CD4-positive, alpha-beta T cell treated with Interleukin-12 subunit alpha and Interleukin-12 subunit beta, for 1 hour (primary cell): ENCODE measurements around the gene WFDC12.
A peak's percentile ranks its signal among the peaks of the same experiment; 100 is the strongest.

ENCODE experiments used
- DNase-seq: peaks from one replicate; pipeline ENCODE4 v3.0.0-alpha.2; 2020

Gene WFDC12

DNA sequence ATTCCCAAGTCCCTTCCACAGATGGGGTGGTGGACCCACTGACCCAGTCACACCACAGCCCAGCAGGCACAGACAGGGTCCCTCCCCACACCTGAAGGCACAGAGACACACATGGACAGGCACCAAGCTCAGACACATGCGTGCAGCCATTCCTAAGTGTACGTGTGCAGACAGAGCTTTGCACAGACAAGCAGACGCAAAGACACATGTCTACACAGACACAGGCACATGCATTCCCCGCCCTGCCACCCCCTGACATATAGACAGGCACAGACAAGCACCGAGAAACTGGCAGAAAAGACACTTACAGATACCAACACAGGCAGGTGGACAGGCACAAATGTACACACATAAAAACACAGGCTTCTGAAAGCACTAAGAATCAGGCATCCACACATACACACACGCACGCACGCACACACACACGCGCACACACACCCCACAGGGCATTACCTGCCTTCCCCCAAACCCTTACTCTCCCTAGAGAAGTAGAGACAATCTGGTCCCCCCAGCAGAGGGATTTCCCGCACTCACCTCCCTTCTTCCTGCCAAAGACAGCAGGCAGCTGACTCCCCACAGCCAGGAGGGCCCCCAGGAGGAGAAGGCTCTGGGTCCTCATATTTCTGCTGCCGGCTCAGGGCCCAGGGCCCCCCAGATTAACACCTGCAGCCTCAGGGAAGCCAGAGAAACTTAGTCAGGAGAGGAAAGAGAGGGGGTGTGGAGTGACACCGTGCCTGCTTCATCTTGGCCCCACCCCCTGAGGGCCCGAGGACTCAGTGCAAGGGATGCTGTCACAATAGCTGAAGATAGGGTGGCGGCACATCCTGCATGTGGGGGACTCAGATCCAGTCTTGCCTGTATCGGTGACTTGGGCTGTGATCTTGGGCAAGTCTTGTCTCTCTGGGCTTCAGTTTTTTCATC lies 9.5 kb downstream of the WFDC12 start, which contains the start of gene WFDC5:
Gene WFDC5, minus strand, starts transcription at position 710 of the 921 bp plus-strand sequence. Its CDS starts 91 bp downstream, at position 619.
- DNase-seq: no peak

DNA sequence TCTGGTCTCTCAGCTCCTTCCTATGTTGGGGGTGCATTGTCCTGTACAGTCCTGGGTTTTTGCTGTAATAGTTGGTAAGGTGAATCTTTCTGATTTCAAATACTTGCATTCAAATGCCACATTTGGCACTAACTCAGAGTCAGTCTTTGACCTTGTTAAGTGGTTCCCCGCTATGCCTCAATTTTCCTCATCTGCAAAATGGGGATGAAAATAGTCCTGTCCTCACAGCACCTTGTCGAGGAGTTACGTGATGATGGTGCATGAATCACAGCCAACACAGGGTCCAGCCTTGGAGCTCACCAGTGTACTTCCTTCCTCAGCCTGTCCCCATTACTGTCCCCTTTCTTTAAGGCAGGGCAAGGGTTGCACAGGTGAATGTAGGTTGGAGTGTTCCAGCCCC lies 10.4 kb downstream of the WFDC12 start:
- DNase-seq: no peak

DNA sequence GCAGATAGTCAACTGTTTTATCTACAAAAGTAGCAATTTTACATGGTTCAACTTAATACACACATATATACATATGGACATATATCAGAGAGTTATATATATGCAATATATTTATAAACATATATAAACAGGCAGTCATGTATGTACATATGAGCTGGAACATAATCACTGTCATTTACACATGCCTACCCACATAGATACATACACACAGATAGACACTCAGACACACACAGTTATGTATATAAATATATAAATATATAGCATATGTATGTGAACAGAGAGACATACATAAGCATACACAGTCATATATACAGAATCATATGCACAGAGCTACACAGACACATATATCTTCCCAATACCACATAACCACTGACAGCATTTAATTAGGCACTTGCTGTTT lies 11.5 kb downstream of the WFDC12 start:
- DNase-seq: no peak

DNA sequence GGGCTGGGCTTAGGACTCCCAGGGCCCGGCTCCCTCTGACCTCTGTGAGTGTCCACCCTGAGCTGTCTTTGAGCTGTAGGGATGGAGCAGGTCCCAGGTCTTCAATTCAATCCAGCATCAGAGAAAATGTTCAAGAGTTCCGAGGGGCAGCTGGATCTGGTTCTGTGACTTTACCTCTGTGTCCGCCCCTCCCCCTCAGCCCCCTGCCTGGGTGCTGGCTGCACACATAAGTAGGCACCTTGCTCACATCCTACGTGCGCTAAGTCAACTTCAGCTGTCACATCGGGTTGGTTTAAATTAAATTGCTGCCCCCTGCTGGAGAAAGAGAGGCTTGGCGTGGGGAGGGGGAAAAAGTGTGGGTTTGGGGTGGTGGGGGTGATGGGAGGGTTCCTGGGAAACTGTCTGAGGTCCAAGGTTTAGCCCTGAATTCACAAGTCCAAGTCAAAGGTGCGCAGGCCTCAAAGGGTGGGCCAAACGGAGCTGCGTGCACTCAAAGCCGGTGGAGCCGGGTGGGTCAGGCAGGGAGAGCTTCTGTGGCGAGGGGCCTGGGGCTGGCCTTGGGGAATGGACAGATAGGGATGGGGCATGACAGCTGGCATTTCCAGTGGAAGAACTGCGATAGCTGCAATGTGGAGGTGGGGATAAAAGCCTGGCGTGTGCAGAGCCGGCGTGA lies 12.3 kb downstream of the WFDC12 start:
- DNase-seq: peak; percentile 24

DNA sequence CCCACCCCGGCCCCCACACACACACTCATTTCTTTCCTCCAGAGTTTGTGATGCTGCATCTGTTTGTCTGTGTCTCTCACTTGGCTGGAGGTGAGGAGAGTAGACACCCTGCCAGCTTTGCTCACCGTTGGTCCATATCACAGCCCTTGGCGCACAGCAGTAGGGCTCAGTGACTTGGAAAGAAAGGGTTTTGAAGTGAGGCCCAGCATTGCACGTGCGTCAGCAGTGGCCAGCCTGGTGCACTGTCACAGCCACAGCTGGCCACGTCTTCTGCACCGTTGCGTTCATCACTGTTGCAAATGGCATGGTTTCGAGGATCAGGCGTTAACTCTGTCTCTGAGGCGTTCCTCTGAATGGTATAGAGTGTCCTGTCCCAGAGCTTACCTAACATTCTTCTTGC lies 13.0 kb downstream of the WFDC12 start:
- DNase-seq: no peak

DNA sequence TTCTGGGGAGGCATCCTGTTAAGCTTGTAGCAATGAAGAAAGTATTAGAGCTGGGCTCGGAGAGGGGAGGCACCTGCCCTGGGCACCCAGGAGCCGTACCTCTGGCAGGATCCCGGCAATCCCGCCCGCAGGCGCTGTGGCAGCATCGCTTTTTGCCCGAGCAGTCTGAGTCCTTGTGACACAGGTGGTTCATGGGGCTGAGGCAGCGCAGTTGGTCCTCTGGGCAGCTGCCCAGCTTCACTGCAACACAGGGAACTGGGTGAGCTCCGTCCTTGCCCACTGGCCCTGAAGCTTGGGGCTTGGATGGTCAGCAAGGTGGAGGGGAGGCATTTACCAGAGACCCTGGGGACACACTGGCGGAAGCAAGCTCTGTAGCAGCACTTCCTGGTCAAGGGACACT lies 14.0 kb downstream of the WFDC12 start:
- no peak for DNase-seq

DNA sequence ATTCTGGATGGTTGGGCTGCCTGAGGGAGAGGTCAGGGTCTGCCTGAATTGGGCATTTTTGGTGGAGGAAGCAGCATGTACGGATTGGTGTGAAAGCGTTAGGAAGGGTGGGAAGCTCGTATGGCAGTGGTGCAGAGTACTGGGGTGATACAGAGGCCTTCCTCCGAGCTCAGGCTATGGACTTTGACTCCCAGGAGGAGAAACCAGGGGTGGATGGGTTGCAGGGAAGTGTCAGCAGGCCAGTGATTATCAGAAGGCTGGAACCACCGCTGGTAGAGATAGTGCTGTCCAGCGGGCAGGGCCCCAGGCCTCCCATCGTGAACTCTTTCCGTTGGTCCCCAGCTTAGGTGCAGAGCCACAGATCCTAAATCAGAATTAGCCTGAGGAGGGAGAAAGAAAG lies 14.6 kb downstream of the WFDC12 start:
- no peak for DNase-seq

DNA sequence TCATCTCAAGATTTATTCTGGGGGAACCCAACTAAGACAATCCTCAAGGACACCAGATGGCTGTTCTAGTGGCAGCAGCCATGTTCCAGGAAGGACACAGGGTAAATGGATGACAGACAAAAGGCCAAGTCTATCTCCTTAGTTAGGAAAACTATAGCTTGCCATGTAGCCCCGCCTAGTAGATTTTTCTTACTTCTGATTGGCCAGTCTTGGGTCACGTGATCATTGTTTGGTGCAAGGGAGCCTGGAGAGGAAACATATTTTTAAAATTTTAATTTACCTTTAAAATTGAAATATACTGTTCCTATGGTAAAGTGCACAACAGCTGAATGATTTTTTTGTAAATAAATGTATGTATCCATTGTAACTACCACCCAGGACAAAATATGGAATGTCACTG lies 18.9 kb downstream of the WFDC12 start:
- no peak for DNase-seq

DNA sequence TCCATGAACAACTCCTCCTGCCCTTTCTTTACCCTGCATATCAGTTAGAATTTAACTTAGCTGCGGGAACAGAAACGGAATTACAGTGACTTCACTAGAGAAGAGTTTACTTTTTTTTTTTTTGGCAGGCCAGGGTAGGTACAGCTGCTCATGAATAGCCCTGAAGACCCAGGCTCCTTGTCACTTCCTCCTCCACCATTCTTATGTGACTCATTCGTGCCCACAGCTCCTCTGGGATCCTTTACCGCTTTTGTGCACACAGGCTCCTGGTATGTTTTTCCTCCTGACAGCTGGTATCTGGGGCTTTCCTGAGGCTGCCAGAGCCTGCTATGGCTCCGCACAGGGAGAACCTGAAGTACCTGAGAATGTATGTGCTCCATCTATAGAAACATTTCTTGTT lies 19.5 kb downstream of the WFDC12 start:
- no peak for DNase-seq

DNA sequence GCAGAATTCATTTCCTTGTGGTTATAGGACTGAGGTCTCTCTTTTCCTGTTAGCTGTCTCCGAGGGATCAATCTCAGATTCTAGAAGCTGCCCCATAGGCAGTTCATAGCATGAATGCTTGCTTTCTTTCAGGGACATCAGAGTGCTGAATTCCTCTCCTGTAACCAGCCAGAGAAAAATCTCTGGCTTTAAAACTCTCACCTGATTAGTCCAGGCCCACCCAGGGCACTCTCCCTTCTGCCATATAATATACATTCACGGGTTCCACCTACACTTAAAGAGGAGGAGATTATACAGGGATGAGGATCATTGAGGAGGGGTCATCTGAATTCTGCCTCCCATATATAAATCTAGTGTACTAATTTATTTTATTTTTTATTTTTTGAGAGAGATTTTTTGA lies 21.2 kb downstream of the WFDC12 start:
- DNase-seq: no peak

DNA sequence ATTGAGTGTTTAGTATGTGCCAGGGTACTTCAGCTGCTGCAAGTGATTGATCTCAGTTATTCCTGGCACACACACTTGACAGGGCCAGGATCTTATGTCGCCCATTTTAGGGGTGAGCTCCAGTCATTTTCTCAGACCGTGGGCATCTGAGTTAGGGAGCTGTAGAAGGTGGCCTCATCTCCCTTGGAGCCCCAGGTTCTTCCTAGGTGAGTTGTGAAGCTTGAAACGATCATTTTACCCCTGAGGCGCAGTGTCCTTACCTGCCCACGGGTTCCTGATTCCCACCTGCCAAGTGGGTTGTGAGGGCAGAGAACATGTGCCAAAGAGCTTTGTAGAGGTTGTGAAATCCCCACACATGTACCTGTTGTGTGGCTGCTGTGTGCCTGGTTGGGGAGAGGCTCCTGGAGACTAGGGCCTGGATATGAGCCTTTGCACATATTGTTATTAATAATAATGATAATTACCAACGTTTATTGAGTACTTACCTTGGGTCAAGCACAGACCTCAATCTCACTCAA lies 22.9 kb downstream of the WFDC12 start:
- DNase-seq: no peak

DNA sequence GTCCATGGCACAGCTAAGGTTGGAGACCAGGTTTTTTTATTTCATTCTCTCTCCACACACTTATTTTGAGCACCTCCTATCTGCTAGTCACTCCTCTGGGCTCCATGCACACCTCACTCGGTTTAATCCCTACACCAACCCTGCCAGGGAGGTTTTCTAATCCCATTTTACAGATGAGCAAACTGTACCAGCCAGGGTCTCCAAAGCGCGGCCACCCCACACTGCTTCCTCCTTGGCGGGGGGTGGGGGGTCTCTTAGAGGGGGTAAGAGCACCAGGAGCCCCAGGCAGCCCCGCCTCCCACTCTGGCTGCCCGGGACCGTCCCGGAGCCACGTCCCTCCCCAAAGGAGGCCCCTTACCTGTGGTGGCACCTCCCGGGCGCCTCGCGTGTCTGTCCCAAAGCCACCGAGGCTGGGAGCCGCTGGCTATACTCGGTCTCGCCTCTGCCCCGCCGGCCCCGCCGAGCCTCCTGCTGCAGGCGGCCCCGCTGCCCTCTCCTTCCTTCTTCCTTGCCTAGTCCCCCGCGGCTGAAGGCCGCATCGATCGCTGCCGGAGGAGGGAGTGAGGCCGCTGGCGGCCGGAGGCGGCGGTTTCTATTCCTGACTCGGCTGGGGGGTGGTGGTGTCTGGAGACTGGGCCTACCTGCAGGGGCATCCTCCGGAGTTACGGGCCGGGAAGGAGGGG lies 23.6 kb downstream of the WFDC12 start, which contains the start of gene KCNS1:
Gene KCNS1, minus strand, starts transcription at position 565 of the 683 bp plus-strand sequence. CDS start 1,891 bp downstream, outside the sequence.
- DNase-seq: no peak

DNA sequence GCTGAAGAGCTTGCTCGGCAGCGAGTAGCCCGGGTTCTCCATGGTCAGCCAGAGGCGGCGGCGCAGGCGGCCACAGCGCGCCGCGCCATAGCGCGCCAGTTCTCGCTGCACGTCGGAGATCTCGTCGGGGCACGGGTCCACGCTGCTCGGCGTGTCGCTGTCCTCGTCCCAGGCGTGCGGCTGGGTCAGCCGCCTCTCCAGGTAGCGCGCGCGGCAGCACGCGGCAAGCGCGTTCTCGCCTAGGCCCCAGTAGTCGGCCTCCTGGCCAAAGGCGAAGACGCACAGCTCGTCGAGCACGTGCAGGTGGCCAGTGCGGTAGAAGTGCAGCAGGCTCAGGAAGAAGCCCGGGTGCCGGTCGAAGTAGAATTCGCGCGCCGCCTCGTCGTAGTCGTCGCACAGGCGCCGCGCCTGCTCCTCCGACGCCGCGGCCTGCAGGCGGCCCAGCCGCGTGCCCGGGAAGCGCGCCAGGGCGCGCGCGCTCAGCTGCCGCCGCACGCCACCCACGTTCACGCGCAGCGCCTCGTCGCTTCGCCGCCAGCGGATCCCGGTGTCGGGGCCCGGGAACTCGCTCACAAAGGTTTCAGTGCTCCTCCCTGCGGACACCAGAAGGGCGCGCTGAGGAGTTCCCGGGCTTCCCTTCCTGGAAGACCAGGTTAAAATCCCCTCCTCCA lies 26.0 kb downstream of the WFDC12 start:
- DNase-seq: peak; percentile 11

DNA sequence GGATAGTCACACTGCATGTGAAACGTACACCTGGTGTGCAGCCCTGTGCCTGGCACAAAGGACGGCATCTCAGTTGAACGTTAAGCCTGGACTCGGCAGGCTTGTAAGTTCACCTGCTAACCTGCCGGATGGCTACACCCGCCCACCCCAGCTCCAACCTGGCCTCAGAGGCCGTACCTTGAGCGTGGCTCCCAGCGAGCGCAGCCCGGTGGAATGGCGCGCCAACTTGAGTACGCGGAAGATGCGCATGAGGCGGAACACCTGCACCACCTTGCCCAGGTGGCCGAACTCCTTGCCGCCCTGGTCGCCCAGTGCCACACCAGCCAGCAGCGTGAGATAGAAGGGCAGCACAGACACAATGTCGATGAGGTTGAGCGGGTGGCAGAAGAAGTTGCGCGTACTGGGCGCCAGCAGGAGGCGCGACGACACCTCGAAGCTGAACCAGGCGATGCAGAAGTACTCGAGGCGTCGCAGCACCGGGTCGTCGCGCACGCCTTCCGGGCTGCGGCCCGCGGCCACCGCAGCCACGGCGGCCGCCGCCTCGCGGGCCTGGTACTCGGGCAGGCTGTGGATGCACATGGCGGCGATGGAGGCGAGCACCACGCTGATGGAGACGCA lies 26.7 kb downstream of the WFDC12 start:
- peak; percentile 34 for DNase-seq

DNA sequence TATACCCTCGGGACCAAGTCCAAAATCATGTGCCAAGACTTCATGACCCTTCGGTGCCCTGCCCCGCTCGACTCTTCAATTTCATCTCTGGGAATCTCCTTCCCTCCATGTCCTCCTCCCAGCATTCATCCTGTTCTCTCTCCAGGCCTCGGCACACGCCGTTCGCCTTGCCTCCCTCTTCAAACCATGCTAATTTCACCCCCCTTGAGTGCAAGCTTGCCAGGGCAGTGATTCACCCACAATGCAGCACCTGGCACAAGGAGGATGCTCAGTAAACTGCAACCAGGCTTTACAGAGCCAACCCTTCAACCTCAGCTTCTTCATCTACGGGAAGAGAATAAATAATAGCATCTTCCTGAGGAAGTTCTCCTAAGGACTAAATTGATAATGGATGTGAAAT lies 27.5 kb downstream of the WFDC12 start:
- no peak for DNase-seq

DNA sequence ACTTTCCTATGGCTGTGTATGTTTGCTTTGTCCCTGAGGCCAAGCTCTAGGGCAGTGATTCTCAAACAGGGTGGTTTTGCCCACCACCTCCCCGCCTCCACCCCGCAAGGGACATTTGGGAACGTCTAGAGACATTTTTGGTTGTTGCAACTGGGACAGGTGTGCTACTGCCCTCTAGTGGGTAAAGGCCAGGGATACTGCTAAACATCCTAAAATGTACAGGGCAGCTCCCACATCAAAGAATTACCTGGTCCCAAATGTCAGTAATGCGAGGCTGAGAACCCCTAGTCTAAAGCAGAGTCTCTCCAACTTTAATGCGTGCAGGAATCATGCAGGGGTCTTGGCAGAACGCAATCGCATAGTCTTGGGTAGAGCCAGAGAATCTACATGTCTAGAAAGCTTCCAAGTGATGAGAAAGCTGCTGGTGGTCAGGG lies 28.4 kb downstream of the WFDC12 start:
- peak; percentile 72 for DNase-seq

DNA sequence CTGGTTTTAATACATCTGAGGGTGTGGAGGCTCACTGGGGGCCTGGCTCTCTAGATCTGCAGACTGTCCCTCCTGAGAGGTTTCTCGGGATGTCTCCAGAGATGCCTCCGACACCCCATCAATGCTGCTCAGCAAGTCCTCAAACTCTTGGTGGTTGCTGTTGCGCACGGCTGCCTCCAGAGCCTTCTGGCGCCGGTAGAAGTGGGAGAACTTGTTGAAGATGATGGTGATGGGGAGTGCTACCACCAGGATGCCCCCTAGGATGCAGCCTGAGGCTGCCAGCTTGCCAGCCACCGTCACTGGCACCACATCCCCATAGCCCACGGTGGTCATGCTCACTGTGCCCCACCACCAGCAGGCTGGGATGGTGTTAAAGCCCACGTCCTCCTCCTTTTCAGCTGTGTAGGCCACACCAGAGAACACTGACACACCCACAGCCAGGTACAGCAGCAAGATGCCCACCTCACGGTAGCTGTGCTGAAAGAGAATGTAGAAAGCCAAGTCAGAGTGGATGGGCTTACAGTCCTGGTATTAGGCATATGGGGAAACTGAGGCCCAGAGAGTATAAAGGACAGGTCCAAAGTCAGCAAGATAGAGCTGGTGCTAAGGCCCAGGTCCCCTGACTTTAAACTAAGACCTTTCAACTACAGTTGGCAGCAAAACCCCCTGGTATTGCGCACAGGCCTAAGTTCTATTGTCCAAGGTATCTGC lies 29.2 kb downstream of the WFDC12 start:
- DNase-seq: no peak

DNA sequence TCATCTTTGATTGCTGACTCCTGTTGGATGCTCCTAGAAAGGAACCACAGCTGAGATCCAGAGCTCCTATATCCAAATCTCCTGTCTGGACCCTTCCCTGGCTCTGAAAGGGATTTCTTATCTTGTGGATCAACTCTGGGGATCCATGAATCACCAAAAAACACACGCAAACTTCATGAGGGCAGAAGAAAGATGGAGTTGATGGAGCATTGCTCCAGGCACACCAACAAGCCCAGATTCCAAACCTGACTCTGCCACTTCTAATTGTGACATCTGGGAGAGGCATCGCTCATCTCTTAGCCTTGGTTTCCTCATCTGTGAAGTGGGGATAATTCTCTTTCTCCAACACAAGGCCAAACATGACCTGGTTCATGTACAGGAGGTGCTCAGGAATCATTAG lies 30.1 kb downstream of the WFDC12 start:
- DNase-seq: no peak

DNA sequence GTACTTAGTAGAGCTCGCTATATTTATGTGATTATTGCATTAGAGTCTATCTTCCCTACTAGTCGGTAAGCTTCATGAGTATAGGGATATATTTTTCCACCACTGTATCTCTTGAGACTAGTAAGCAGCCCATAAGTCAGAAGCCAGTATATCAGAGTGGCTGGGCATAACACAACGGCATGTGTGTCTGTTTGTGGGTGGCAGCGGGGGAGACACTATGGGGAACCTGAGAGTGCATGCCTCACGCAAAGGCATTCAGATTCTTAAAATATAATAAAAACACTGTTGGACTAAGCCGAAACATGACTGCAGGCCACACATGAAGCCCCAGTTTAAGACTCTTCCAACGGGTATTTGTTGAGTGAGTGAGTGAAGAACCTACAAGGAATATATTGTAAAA lies 31.4 kb downstream of the WFDC12 start:
- no peak for DNase-seq

DNA sequence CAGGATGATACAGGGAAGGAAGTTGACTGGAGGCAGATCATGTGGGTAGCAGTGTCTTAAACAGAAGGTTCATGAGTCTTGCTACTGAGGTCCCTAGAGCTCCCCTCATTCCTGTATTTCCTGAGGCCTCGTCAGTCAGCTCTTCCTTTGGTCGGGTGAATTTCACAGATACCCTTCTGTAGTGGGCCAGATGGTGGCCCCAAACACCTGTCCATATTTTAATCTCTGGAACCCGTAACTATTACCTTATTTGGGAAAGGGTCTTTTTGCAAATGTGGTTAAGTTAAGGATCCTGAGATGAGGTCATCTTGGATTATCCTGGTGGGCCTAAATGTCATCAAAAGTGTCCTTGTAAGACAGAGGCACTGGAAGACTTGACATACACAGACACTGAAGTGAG lies 32.9 kb downstream of the WFDC12 start:
- DNase-seq: no peak

DNA sequence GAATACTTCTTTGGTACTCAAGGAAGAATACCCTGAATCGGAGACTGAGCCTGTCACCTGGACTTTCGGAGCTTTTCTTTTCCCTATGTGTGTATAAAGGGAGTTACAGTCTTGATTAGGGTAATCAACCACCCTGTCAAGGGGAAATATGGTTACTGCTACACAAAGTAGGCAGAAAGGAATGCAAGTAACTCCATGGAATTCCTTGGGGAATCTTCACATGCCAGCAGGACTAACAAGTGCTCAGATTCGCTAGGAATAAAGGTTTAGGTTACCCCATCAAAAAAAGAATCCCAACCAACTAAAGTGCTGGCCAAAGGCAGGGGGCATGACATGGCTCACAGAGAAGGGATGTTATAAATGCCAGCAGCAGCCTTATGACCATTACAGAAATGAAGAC lies 33.8 kb downstream of the WFDC12 start:
- no peak for DNase-seq

DNA sequence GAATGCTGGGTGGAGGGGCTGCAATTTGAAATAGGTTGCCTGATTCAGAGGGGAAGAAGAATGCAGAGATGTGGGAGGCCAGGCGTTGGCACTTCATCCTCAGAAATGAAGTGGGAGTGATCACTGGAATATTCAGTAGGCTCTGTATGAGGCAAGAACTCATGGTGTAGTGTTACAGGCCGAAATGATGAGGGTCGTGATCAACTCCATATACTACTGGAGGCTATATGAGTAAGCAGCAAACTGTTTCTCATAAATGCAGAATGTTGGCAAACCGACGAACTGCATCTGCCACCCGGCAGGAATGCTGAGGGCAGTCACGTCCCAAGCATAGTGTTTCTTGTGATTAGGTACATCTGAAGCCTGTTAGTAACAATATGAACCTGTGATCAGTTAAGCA lies 36.0 kb downstream of the WFDC12 start:
- DNase-seq: no peak
